PC-3 (cell line): ENCODE results near the gene CTNNA3. TPM values are rescaled to one million over a fixed set of nuclear protein-coding genes. Genes with fewer than 3 reads are reported as not detected.

ENCODE experiments used
- ATAC-seq: fragments of 200-7000 bp; cut with Tn5 transposase; 2 replicates; pipeline ENCODE4 v1.9.1; 2020; ENCODE audit warnings: mild to moderate bottlenecking, moderate library complexity
- BruUV-seq: library from RNA; stranded (reverse); fragments of 400-500 nt; replicated peaks from 2 replicates; lab custom pipeline; 2021; lab: Mats Ljungman, UMichigan
- CTCF ChIA-PET: fragments of 300-600 bp; sonication (Branson Sonifier 250); formaldehyde crosslinking; loops from one replicate; lab custom pipeline; 2022; ENCODE audit warnings: antibody characterized with exemption; lab: Charles Lee
- POLR2A ChIA-PET: fragments of 300-600 bp; sonication (Branson Sonifier 250); formaldehyde crosslinking; loops from one replicate; lab custom pipeline; 2022; ENCODE audit warnings: antibody characterized with exemption; ENCODE audit not compliant: unreplicated experiment; lab: Charles Lee
- DNase-seq: peaks from one replicate; pipeline ENCODE4 v3.0.0-alpha.2; 2015
- H2AFZ ChIP-seq: fragments of 300-600 bp; sonication (generic); 2 replicates; pipeline ENCODE4 v1.6.0; 2016; ENCODE audit warnings: antibody characterized with exemption, low read length
- H3F3A ChIP-seq: fragments of 300-600 bp; sonication (generic); one replicate; pipeline ENCODE4 v1.6.0; 2017; ENCODE audit warnings: antibody characterized with exemption, low read length, control low read depth, mild to moderate bottlenecking; ENCODE audit not compliant: unreplicated experiment
- H3K27ac ChIP-seq: fragments of 300-600 bp; sonication (generic); 2 replicates; pipeline ENCODE4 v1.5.1; 2016; ENCODE audit warnings: mild to moderate bottlenecking, low read length
- H3K27me3 ChIP-seq: fragments of 300-600 bp; sonication (generic); 2 replicates; pipeline ENCODE4 v1.6.1; 2016; ENCODE audit warnings: low read length, mixed read lengths
- H3K36me3 ChIP-seq: fragments of 300-600 bp; sonication (generic); 2 replicates; pipeline ENCODE4 v1.6.1; 2016; ENCODE audit warnings: low read depth, mixed run types, low read length, mixed read lengths
- H3K4me1 ChIP-seq: fragments of 300-600 bp; sonication (generic); 2 replicates; pipeline ENCODE4 v1.5.1; 2016; ENCODE audit warnings: low read length; ENCODE audit not compliant: insufficient read depth
- H3K4me2 ChIP-seq: fragments of 300-600 bp; sonication (generic); 2 replicates; pipeline ENCODE4 v1.6.0; 2016; ENCODE audit warnings: low read length
- H3K4me3 ChIP-seq: fragments of 300-600 bp; sonication (generic); 2 replicates; pipeline ENCODE4 v1.5.1; 2016; ENCODE audit warnings: mild to moderate bottlenecking, low read length, mixed read lengths
- H3K79me2 ChIP-seq: fragments of 300-600 bp; sonication (generic); 2 replicates; pipeline ENCODE4 v1.6.1; 2017; ENCODE audit warnings: low read length, mixed read lengths
- H3K9ac ChIP-seq: fragments of 300-600 bp; sonication (generic); 2 replicates; pipeline ENCODE4 v1.6.0; 2016; ENCODE audit warnings: mild to moderate bottlenecking, low read length
- H3K9me2 ChIP-seq: fragments of 300-600 bp; sonication (generic); replicated peaks from 2 replicates; pipeline ENCODE4 v1.6.1; 2016; ENCODE audit warnings: mixed run types, low read length, mixed read lengths
- H3K9me3 ChIP-seq: fragments of 300-600 bp; sonication (generic); 2 replicates; pipeline ENCODE4 v1.6.1; 2016; ENCODE audit warnings: low read length, mixed read lengths
- H4K20me1 ChIP-seq: fragments of 300-600 bp; sonication (generic); 2 replicates; pipeline ENCODE4 v1.6.1; 2016; ENCODE audit warnings: low read length, mixed read lengths
- CTCF ChIP-seq: fragments of 300-600 bp; sonication (generic); conservative IDR thresholded peaks from 2 replicates; pipeline ENCODE4 v1.5.1; 2017; ENCODE audit warnings: antibody characterized with exemption, low read depth, mild to moderate bottlenecking, low read length
- EZH2 ChIP-seq: fragments of 300-600 bp; sonication (generic); IDR thresholded peaks from one replicate; pipeline ENCODE4 v1.6.1; 2017; ENCODE audit warnings: antibody characterized with exemption, mild to moderate bottlenecking, low read length; ENCODE audit not compliant: unreplicated experiment
- EZH2phosphoT487 ChIP-seq: fragments of 300-600 bp; sonication (generic); IDR thresholded peaks from 2 replicates; pipeline ENCODE4 v1.6.1; 2018; ENCODE audit warnings: mild to moderate bottlenecking, antibody characterized with exemption, low read length, borderline replicate concordance
- intact Hi-C: fragments of 100-400 bp; cut with micrococcal nuclease; formaldehyde crosslinking; loops from 2 replicates; pipeline ENCODE4 v1.9.0; 2023
- total RNA-seq: library from RNA; depleted of rRNA; stranded (reverse); fragments of >200 nt; gene quantifications from 2 replicates; pipeline ENCODE4 v1.2.3, GENCODE V29; 2014

CTNNA3 gene
- total RNA-seq, 1 experiment from 2014 or later: 1.9 TPM

GRCh38 chr10:67224553-67224952 is 471.4 kb downstream of the CTNNA3 start:
- Histone ChIP-seq H2AFZ (no peak overlapping the region), H3K9me2 (no peaks in the 10 kb centered on the region), H3K36me3 (no peaks in the 10 kb centered on the region), H4K20me1 (no peaks in the 10 kb centered on the region), H3K4me1 (no peaks in the 10 kb centered on the region), H3K27me3 (peaks cover 89% of the 10 kb centered on the region), H3K79me2 (no peaks in the 10 kb centered on the region), H3K9ac (no peak overlapping the region), H3K4me3 (no peak overlapping the region), H3K4me2 (no peak overlapping the region), H3K9me3 (no peaks in the 10 kb centered on the region), H3K27ac (no peak overlapping the region), H3F3A (no peaks in the 10 kb centered on the region)
- ATAC-seq: no peak
- no peak for DNase-seq
- intact Hi-C loops: no loop called here
- TF ChIP-seq EZH2phosphoT487 (no peak), CTCF (no peak), EZH2 (no peak)
- ChIA-PET POLR2A (no interaction called here), CTCF (no interaction called here)
- BruUV-seq: no TSS peak

- no TSS peak for BruUV-seq
- Histone ChIP-seq H3F3A (no peaks in the 10 kb centered on the region), H2AFZ (no peak overlapping the region), H3K36me3 (no peaks in the 10 kb centered on the region), H3K79me2 (no peaks in the 10 kb centered on the region), H3K4me3 (no peak overlapping the region), H4K20me1 (no peaks in the 10 kb centered on the region), H3K9me3 (no peaks in the 10 kb centered on the region), H3K4me2 (no peak overlapping the region), H3K9ac (no peak overlapping the region), H3K27ac (no peak overlapping the region), H3K4me1 (no peaks in the 10 kb centered on the region), H3K27me3 (peaks cover 94% of the 10 kb centered on the region), H3K9me2 (no peaks in the 10 kb centered on the region)
- no peak for ATAC-seq
- ChIA-PET POLR2A (no interaction called here), CTCF (no interaction called here)
- intact Hi-C loops: no loop called here
- TF ChIP-seq EZH2 (no peak), CTCF (no peak), EZH2phosphoT487 (no peak)
- no peak for DNase-seq
Measured at GRCh38 chr10:67222934-67223333, 473.1 kb downstream of the CTNNA3 start.

GRCh38 chr10:67221939-67222494 is 474.0 kb downstream of the CTNNA3 start:
- no peak overlapping the region for H2AFZ ChIP-seq
- TF ChIP-seq EZH2phosphoT487: no peak
- TF ChIP-seq CTCF: no peak
- TF ChIP-seq EZH2: no peak
- H3K9me2 ChIP-seq: no peaks in the 10 kb centered on the region
- H3K79me2 ChIP-seq: no peaks in the 10 kb centered on the region
- CTCF ChIA-PET: no interaction called here
- H3K27ac ChIP-seq: no peak overlapping the region
- POLR2A ChIA-PET: no interaction called here
- H3F3A ChIP-seq: no peaks in the 10 kb centered on the region
- peaks cover 97% of the 10 kb centered on the region for H3K27me3 ChIP-seq
- no peaks in the 10 kb centered on the region for H3K36me3 ChIP-seq
- H3K9ac ChIP-seq: no peak overlapping the region
- no peaks in the 10 kb centered on the region for H4K20me1 ChIP-seq
- no peaks in the 10 kb centered on the region for H3K9me3 ChIP-seq
- ATAC-seq: no peak
- H3K4me3 ChIP-seq: no peak overlapping the region
- DNase-seq: no peak
- H3K4me2 ChIP-seq: no peak overlapping the region
- intact Hi-C loops: no loop called here
- no TSS peak for BruUV-seq
- no peaks in the 10 kb centered on the region for H3K4me1 ChIP-seq
